Heart right ventricle (tissue), 16 donors: Measurements from ENCODE around the gene ALK. TPM values are rescaled to one million over a fixed set of nuclear protein-coding genes. Genes with fewer than 3 reads are reported as not detected.

ENCODE experiments used
- ATAC-seq, 8 donors: fragments of 200-7000 bp; cut with Tn5 transposase; one replicate each; pipeline ENCODE4 v1.9.1; 2020; ENCODE audit warnings: mild to moderate bottlenecking in 8 of 8, moderate library complexity in 8 of 8, moderate number of reproducible peaks in 1 of 8
- DNase-seq, 2 donors: peaks; one replicate each; pipeline ENCODE4 v3.0.0-alpha.2; 2020
- H3K27ac ChIP-seq, 10 donors: fragments of 200-600 bp; sonication (generic) in 2 of 10; one replicate each; pipeline versions ENCODE4 v1.5.0 to v1.8.0; 2020 to 2022; ENCODE audit warnings: mild to moderate bottlenecking in 3 of 10
- H3K27me3 ChIP-seq, 7 donors: fragments of 200-600 bp; one replicate each; pipeline ENCODE4 v1.8.0; 2021 to 2022; ENCODE audit warnings: mild to moderate bottlenecking in 2 of 7
- H3K36me3 ChIP-seq, 9 donors: fragments of 200-600 bp; sonication (generic) in 1 of 9; one replicate each; pipeline versions ENCODE4 v1.5.0 to v1.8.0; 2020 to 2022; ENCODE audit warnings: mild to moderate bottlenecking in 2 of 9
- H3K4me1 ChIP-seq, 9 donors: fragments of 200-600 bp; sonication (generic) in 1 of 9; one replicate each; pipeline versions ENCODE4 v1.5.0 to v1.8.0; 2020 to 2022; ENCODE audit warnings: mild to moderate bottlenecking in 4 of 9
- H3K4me3 ChIP-seq, 10 donors: fragments of 200-600 bp; sonication (generic) in 2 of 10; one replicate each; pipeline versions ENCODE4 v1.5.0 to v1.8.0; 2020 to 2022; ENCODE audit warnings: mild to moderate bottlenecking in 7 of 10, moderate library complexity in 2 of 10
- H3K9me3 ChIP-seq, 11 donors: fragments of 200-600 bp in 10 of 11; sonication (generic) in 2 of 11; one replicate each; pipeline versions ENCODE4 v1.5.0 to v1.8.0; 2013 to 2022; ENCODE audit warnings: mild to moderate bottlenecking in 2 of 11, control low read depth in 1 of 11, moderate library complexity in 1 of 11
- WGBS, 2 donors: extraction: QIAGEN DNeasy Blood & Tissue Kit; methylation state at CpG; one replicate each; pipeline ENCODE4 v1.1.7; 2013; ENCODE audit warnings: inconsistent platforms in 1 of 2; 5-methylcytosine and 5-hydroxymethylcytosine counted together
- intact Hi-C, 10 donors: fragments of 100-400 bp; cut with DNase I; formaldehyde crosslinking; loops; one replicate each; pipeline versions ENCODE4 v1.11.1 to v1.14.2; 2022
- polyA plus RNA-seq, 2 donors: library from polyadenylated mRNA; stranded (reverse); fragments of 200-250 nt; gene quantifications; one replicate each; pipeline ENCODE4 v1.2.3, GENCODE V29; 2013
- total RNA-seq, 10 donors: library from RNA; stranded (reverse); fragmentation: NEBNext Ultra II Directional in 3 of 10; extraction: Animal tissue kit (Norgen Biotek cat#: 25700) in 3 of 10; gene quantifications; one replicate each; pipeline versions ENCODE4 v1.2.1 to v1.2.4, GENCODE V29; 2021 to 2023
- TF ChIP-seq, protein P1 (sequence below), 9 donors: fragments of 200-600 bp; sonication (generic) in 2 of 9; IDR thresholded peaks; one replicate each; pipeline versions ENCODE4 v1.5.0 to v1.8.0; 2021 to 2022; ENCODE audit warnings: antibody characterized with exemption in 9 of 9, mild to moderate bottlenecking in 5 of 9, moderate library complexity in 1 of 9
- donor health status: Arrhythmogenic right ventricular cardiomyopathy.
- donor health status: ischemic (EF 13 %, LVEDD 7.1; RV severe dilation, severe dysfunction).
- donor health status: healthy with polysubstance abuse.
- donor health status: DM: no; HTN: yes; CAD: no.
- donor health status: DM: no; HTN: no; CAD: no.
- donor health status: ischemic (EF 25% LVEDD 6.9; RV normal size, moderate dysfunction).
- donor health status: ischemic (EF 25% LVEDD 5.7; RV mildly dilated, moderate dysfunction).
- donor health status: healthy.
- donor health status: DM: yes; HTN: yes; CAD: no.
- donor health status: Ischemic cardiomyopathy.
- donor health status: ischemic (EF 35%, LVEDD 5.7; RV mildly dilated, moderate dysfunction).
- donor health status: nonischemic (EF 11% LVEDD 7.7; RV severe dilation, severe dysfunction).
- donor health status: DM: yes; HTN: yes; CAD: no.
- donor health status: PGD.
- donor health status: ischemic (EF 29% LVEDD 5.4; RV normal size, mild dysfunction).
- donor health status: nonischemic (EF 23%, LVEDD 6.1; RV moderate dilation, normal function).

Gene ALK
- total and polyA plus RNA-seq, 12 donors = 0.01 to 0.24 (median 0.08) TPM; not detected in 7

- Histone ChIP-seq H3K4me1 (no peaks in the 10 kb centered on the region), H3K9me3 (no peaks in the 10 kb centered on the region), H3K27ac (no peak overlapping the region), H3K4me3 (no peak overlapping the region), H3K36me3 (no peaks in the 10 kb centered on the region), H3K27me3 (no peaks in the 10 kb centered on the region)
- ATAC-seq = no peak
- TF ChIP-seq, protein P1, sequence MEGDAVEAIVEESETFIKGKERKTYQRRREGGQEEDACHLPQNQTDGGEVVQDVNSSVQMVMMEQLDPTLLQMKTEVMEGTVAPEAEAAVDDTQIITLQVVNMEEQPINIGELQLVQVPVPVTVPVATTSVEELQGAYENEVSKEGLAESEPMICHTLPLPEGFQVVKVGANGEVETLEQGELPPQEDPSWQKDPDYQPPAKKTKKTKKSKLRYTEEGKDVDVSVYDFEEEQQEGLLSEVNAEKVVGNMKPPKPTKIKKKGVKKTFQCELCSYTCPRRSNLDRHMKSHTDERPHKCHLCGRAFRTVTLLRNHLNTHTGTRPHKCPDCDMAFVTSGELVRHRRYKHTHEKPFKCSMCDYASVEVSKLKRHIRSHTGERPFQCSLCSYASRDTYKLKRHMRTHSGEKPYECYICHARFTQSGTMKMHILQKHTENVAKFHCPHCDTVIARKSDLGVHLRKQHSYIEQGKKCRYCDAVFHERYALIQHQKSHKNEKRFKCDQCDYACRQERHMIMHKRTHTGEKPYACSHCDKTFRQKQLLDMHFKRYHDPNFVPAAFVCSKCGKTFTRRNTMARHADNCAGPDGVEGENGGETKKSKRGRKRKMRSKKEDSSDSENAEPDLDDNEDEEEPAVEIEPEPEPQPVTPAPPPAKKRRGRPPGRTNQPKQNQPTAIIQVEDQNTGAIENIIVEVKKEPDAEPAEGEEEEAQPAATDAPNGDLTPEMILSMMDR (IDR thresholded peaks at IDR 0.05) = no peak
- intact Hi-C loops = no loop called here
- DNase-seq = no peak
- WGBS, 2 donors = 71% methylated on average over 5 of the region's 5 CpGs
These were observed 281.0 kb downstream of the ALK start for GRCh38 chr2:29640360-29640759.

DNA sequence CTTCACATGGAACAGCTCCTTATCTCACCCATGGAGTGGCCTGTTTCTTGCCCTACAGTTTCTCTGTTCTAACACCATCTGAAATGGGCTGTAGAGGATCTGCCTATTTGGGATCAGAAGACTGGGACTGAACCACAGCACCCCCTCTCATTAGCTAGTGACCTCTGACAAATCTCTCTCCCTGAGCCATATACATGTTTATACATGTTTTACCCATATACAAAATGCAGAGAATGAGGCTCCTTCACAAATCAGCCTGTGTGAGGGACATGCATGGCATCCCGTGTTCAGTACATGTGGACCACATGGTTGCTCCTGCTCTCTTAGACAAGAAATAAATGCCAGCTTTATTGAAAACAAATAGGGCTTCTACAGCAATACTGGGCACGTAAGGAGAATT, 282.7 kb downstream of the ALK start:
- intact Hi-C loops = no loop called here
- 80 to 90% methylated on average over 2 of the region's 2 CpGs for WGBS, 2 donors

GRCh38 chr2:29634916-29635315, 286.5 kb downstream of the ALK start:
- DNase-seq (no peak), ATAC-seq (no peak)
- intact Hi-C loops = no loop called here
- Histone ChIP-seq H3K4me1 (no peaks in the 10 kb centered on the region), H3K4me3 (no peak overlapping the region), H3K9me3 (no peaks in the 10 kb centered on the region), H3K27me3 (no peaks in the 10 kb centered on the region), H3K36me3 (no peaks in the 10 kb centered on the region), H3K27ac (no peak overlapping the region)
- WGBS, 2 donors = 95 to 99% methylated on average over 1 of the region's 1 CpG
- TF ChIP-seq, protein P1 (IDR thresholded peaks at IDR 0.05) = no peak

More for the DNA sequence above, 282.7 kb downstream of the ALK start:
- Histone ChIP-seq H3K36me3 (no peaks in the 10 kb centered on the region), H3K27ac (no peak overlapping the region), H3K9me3 (no peaks in the 10 kb centered on the region), H3K4me3 (no peak overlapping the region), H3K27me3 (no peaks in the 10 kb centered on the region), H3K4me1 (no peaks in the 10 kb centered on the region)
- DNase-seq = no peak
- TF ChIP-seq, protein P1 (IDR thresholded peaks at IDR 0.05) = no peak
- no peak for ATAC-seq

DNA sequence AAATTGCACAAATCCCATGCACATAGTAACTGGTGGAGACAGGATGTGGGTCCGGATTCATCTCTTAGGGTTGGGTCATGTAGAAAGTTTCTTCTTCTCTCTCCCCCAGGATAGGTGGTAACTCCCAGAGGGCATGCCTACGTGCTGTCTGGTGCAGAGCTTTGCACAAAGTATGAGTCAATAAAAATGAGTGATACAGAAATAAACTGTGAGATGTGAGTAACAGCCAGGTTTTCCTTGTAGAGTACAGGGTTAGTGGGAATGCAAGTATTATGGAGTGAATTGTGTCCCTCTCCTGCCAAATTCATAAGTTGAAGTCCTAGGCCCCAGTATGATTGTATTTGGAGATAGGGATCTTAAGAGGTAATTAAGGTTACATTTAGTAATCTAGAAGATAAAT, 289.4 kb downstream of the ALK start:
- Histone ChIP-seq H3K27ac (no peak overlapping the region), H3K36me3 (no peaks in the 10 kb centered on the region), H3K4me3 (no peak overlapping the region), H3K4me1 (peaks cover 0 to 12% (median 0%) of the 10 kb centered on the region in 9 donors), H3K9me3 (no peaks in the 10 kb centered on the region), H3K27me3 (peaks cover 0 to 2% (median 0%) of the 10 kb centered on the region in 7 donors)
- DNase-seq = no peak
- WGBS, 2 donors = 83% methylated on average over 2 of the region's 2 CpGs
- intact Hi-C loops = no loop called here
- TF ChIP-seq, protein P1 (IDR thresholded peaks at IDR 0.05) = no peak
- no peak for ATAC-seq
